ENCODE results near the gene COQ6.

GRCh38 chr14:73944432-73945158 is 5.5 kb upstream of the COQ6 start:
- TF ChIP-seq POLR2A (IDR thresholded peaks at IDR 0.05) (no peak), CTCF (IDR thresholded peaks at IDR 0.05) (no peak), POLR2AphosphoS5 (IDR thresholded peaks at IDR 0.05) (no peak)

All from prostate gland (tissue), 2 donors.